SK-N-MC (cell line): ENCODE results near the gene NCK2.

Source experiments
- DNase-seq: peaks from one replicate; pipeline ENCODE4 v3.0.0-alpha.2; 2011; ENCODE audit warnings: low read depth, low spot score
- H3K27ac ChIP-seq: fragments of 200-600 bp; sonication (generic); 2 replicates; pipeline ENCODE4 v1.5.1; 2016; ENCODE audit warnings: mixed run types
- H3K36me3 ChIP-seq: fragments of 200-600 bp; sonication (generic); 2 replicates; pipeline ENCODE4 v1.6.1; 2017; ENCODE audit warnings: antibody characterized with exemption, low read length, mixed read lengths; ENCODE audit not compliant: insufficient read depth
- H3K4me3 ChIP-seq: fragments of 200-600 bp; sonication (generic); 2 replicates; pipeline ENCODE4 v1.5.1; 2016
- H3K9ac ChIP-seq: fragments of 200-600 bp; sonication (generic); 2 replicates; pipeline ENCODE4 v1.8.0; 2017; ENCODE audit warnings: mixed run types, mixed read lengths; ENCODE audit not compliant: insufficient read length
- H3K9me3 ChIP-seq: fragments of 200-600 bp; sonication (generic); 2 replicates; pipeline ENCODE4 v1.6.1; 2017; ENCODE audit warnings: low read depth, mild to moderate bottlenecking, antibody characterized with exemption, low read length, moderate library complexity, mixed read lengths
- EZH2 ChIP-seq: fragments of 200-600 bp; sonication (generic); IDR thresholded peaks from one replicate; pipeline ENCODE4 v1.6.1; 2017; ENCODE audit warnings: antibody characterized with exemption
- FOXP2 ChIP-seq: optimal IDR thresholded peaks from 2 replicates; pipeline ENCODE3; 2011; ENCODE audit warnings: mild to moderate bottlenecking, moderate library complexity; ENCODE audit not compliant: insufficient read depth; ENCODE audit errors: extremely low read length, control extremely low read depth
- POLR2AphosphoS5 ChIP-seq: IDR thresholded peaks from 2 replicates; pipeline ENCODE4 v1.6.1; 2012; ENCODE audit warnings: mild to moderate bottlenecking, low read depth, low read length, borderline replicate concordance

The NCK2 gene

DNA sequence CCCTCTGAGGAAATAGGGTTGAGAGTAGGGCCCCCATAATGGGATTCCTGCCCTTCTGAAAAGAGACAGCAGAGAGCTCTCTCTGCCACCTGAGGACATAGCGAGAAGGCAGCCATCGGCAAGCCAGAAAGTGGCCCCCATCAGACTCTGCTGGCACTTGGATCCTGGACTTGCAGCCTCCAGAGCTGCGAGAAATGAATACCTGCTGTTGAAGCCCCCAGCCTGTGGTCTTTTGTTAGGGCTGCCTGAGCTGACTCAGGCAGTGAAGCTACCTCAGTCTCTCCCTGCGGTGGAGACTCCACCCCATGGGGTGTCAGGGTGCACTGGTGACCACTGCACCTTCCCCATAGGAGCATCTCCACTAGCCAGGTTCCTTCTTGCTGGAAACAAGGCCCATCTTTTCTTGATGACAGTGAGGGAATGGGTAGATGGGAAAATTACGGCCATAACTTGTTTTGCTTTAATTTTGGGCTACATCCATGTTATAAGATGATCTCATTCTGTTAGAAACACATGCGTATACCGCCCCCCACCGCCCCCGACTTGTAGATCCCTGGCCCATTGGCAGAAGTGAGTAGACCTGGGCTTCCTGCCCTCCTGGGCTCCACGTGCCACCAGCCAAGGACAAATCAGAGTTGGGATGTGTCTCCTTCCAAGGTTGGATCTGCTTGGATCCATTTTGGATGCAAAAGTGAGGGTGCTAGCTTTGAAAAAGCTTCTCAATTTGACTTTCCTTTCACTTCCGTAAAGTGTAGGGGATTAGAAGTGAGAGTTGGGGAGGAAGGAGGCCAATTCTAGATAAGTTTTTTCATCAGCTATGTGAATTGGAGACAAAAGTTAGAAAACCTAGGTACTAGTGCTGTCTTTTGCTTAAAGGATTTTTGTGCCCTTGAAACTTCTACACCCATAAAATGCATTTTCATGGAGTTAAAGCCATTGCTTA is 42.9 kb downstream of the NCK2 start:
- no peak for TF ChIP-seq FOXP2
- no peaks in the 10 kb centered on the region for H3K9me3 ChIP-seq
- H3K4me3 ChIP-seq = no peak overlapping the region
- no peak overlapping the region for H3K27ac ChIP-seq
- H3K36me3 ChIP-seq = no peaks in the 10 kb centered on the region
- no peak for DNase-seq
- no peak overlapping the region for H3K9ac ChIP-seq

DNA sequence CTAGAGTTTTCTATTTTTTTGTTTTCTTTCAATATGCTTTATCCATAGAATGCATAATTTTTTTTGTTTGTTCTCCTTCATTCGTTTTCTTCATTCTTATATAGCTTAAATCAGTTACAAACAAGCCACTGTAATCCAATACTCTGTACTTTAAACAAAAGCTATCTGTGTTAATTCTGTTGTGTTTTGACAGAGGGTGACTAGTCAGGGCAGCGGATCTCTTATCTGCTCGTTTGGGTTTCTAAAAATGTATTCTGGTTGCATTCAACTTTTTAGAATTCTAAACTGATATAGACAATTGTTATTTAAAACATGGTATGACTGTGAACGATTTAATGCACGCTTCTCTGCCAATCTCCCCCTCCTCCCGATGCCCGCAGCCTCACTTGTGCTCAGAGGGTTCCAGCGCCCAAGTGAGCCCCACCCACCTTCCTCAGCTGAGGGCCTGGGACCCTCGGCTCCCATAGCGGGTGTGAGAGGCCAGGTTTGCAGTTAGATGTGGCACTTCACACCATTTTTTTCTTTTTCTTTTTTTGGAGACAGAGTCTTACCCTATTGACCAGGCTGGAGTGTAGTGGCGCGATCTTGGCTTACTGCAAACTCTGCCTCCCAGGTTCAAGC is 44.1 kb downstream of the NCK2 start:
- DNase-seq = no peak
- no peak overlapping the region for H3K4me3 ChIP-seq
- no peaks in the 10 kb centered on the region for H3K36me3 ChIP-seq
- no peaks in the 10 kb centered on the region for H3K9me3 ChIP-seq
- TF ChIP-seq FOXP2 = no peak
- no peak for TF ChIP-seq POLR2AphosphoS5
- no peak for TF ChIP-seq EZH2
- H3K9ac ChIP-seq = no peak overlapping the region
- no peak overlapping the region for H3K27ac ChIP-seq

DNA sequence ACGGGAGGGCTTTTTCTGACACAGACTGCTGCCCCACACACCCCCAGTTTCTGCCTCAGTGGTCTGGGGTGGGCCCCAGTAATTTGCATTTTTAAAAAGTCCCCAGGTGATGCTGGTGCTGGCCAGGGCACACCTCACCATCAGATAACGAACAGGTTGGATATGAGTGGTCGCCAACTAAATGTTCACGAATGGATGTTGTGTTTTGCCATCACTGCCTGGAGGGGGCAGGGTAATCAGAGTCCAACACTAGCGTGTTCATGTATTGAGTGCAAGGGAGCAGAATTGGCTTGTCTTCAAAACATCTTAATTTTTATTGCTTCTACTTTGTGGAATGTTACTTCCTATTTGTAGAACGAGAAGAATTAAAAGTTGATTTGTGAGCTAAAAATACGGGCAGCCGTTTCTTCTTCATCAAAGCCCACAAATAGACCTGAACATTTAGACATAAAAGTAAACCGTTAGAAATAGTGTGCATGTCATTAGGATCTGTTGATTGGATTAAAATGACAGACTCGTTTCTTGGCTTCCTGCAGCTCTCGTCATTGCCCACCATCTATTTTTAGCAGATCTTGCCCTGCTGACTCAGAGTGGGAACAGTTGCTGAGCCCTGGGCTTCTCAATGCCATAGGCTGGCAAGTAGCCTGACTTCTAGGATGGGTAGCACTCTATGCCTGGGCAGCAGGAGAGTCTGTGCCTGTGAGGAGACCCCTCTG is 45.2 kb downstream of the NCK2 start:
- no peaks in the 10 kb centered on the region for H3K36me3 ChIP-seq
- no peak for TF ChIP-seq EZH2
- TF ChIP-seq POLR2AphosphoS5 = no peak
- no peak for TF ChIP-seq FOXP2
- no peak overlapping the region for H3K27ac ChIP-seq
- H3K9me3 ChIP-seq = no peaks in the 10 kb centered on the region
- no peak overlapping the region for H3K9ac ChIP-seq
- DNase-seq = no peak
- H3K4me3 ChIP-seq = no peak overlapping the region

DNA sequence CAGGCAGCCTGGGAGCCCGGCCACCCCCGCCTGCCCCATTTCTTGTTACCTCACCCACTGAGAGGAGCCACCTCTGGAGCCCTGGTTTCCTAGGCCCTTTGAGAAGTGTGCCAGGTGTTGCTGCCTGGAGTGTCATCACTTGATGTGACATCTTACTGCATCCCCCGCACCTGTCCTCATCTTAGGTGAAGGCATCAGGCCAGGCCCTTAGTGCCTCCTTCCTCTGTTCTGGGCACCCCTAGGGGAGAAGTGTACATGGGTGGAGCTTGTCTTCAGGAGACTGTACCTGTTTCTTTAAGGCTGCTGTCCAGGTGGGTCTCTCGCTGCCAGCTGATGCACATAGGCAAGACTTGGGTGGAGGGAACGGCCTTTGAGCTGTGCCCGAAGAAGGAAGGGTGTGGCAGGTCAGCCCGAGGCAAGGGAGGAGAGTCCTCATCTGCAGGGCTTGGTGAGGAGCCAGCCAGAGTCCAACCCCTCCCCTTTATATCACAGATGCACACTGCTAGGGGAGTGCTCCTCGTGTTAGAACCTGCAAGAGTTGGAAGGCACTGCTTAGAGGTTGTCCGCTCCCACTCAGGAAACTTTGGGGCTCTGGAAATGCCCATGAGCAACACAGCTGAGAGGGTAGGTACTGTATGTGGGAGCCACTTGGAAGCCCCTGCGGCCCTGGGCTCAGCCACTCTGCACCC is 45.9 kb downstream of the NCK2 start:
- no peaks in the 10 kb centered on the region for H3K36me3 ChIP-seq
- H3K27ac ChIP-seq = no peak overlapping the region
- DNase-seq = no peak
- H3K4me3 ChIP-seq = no peak overlapping the region
- TF ChIP-seq EZH2 = no peak
- no peak for TF ChIP-seq POLR2AphosphoS5
- TF ChIP-seq FOXP2 = no peak
- no peaks in the 10 kb centered on the region for H3K9me3 ChIP-seq
- H3K9ac ChIP-seq = no peak overlapping the region

DNA sequence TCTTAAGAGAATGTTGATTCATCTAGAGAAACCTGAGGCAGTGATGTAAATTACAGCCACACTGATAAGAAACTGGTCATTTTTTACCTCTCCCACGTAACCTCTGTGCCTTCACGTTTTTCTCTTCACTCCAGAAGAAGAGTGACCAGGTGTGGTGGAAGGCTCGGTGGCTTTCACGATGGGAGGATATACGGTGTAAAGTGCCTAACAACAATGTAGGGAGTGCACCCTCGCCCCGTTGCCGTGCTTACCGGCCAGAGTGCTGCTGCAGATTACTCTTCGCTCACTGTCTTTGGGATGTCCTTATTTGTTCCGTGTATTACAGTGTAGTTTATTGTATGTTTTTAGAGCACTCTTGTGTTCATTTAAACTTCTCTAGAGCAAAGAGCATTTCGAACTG is 46.5 kb downstream of the NCK2 start:
- DNase-seq = no peak
- H3K4me3 ChIP-seq = no peak overlapping the region
- H3K9ac ChIP-seq = no peak overlapping the region
- no peaks in the 10 kb centered on the region for H3K36me3 ChIP-seq
- TF ChIP-seq POLR2AphosphoS5 = no peak
- TF ChIP-seq EZH2 = no peak
- no peak for TF ChIP-seq FOXP2
- H3K27ac ChIP-seq = no peak overlapping the region
- no peaks in the 10 kb centered on the region for H3K9me3 ChIP-seq

DNA sequence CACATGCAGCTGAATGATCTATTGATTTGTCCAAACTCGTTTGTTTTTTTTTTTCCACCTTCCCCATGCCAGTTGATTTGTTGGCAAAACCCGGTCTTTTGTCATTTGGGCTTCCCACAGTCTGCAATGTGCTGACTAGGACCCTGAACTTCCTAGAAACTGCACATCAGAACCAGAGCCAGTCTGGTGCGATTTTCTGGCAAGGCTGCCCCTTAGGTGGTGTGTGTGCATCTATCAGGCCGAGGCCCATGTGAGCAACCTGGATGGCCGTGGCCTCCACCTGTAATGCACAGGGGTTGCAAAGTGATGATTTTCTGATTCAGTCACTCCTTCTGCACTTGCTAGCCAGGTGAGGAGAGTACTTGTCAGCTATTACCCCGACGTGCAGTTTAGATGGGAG is 47.8 kb downstream of the NCK2 start:
- Histone ChIP-seq H3K27ac (no peak overlapping the region), H3K9ac (no peak overlapping the region), H3K9me3 (no peaks in the 10 kb centered on the region), H3K36me3 (no peaks in the 10 kb centered on the region), H3K4me3 (no peak overlapping the region)
- no peak for DNase-seq
- TF ChIP-seq POLR2AphosphoS5 (no peak), FOXP2 (no peak), EZH2 (no peak)

DNA sequence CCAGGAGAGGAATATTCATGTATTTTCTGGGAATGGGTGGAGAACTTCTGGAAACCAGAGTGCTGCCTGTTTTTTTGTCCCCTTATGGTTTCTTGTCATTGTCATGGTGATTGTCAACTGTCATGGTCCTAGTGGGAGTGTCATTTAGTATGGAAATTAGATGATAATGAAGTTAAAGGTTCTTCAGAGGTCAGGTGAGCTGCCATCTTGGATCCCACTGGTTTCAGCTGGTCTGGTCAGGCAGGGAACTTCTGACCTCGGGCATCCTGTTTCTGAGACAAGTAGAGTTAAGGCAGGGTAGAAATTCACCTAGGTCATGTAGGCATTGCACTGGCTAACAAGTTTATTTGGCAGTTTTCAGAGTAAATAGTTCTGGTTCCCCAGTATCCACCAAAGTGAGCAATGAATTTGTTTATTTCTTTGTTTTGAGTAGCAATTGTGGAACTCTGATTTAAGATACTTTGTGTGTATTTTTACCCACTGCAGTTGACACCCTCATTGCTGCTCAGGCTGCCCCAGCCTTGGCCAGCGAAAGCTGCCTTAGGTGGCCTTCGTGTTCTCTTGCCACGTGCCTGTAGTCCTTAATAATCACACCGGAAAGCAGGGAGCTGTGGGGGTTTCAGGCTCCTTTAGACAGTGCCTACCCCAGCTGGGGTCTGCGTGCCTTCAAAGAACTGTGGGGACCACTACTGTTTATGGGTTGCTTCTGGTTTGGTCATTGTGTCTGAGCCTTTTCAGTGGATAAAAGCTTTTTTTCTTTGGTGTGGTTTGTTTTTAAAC is 48.7 kb downstream of the NCK2 start:
- H3K9ac ChIP-seq = no peak overlapping the region
- DNase-seq = no peak
- no peak for TF ChIP-seq FOXP2
- TF ChIP-seq POLR2AphosphoS5 = no peak
- no peak for TF ChIP-seq EZH2
- H3K27ac ChIP-seq = no peak overlapping the region
- H3K36me3 ChIP-seq = no peaks in the 10 kb centered on the region
- H3K4me3 ChIP-seq = no peak overlapping the region
- H3K9me3 ChIP-seq = no peaks in the 10 kb centered on the region
